ENCODE measurements around the gene CYP2A6.
"Not testable (repeated sequence)": the region's sequence is repeated elsewhere in the genome, so short reads cannot be mapped to it uniquely, and the experiment has no call there.

CYP2A6 gene

DNA sequence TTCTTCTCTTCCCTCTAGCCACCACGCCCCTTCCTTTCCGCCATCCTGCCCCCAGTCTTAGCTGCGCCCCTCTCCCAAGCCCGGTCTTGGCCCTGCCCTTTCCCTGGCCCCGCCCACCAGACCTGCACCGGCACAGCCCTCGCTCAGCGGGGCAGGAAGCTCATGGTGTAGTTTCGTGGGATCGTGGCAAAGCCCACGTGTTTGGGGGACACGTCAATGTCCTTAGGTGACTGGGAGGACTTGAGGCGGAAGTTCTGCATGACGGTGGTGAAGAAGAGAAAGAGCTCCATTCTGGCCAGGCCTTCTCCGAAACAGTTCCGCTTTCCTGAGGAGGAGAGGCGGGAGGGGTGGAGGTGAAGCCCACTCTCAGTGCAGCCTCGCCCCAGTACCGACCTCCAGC is 6.6 kb downstream of the CYP2A6 start:
- DNase-seq: peak; percentile 74

DNA sequence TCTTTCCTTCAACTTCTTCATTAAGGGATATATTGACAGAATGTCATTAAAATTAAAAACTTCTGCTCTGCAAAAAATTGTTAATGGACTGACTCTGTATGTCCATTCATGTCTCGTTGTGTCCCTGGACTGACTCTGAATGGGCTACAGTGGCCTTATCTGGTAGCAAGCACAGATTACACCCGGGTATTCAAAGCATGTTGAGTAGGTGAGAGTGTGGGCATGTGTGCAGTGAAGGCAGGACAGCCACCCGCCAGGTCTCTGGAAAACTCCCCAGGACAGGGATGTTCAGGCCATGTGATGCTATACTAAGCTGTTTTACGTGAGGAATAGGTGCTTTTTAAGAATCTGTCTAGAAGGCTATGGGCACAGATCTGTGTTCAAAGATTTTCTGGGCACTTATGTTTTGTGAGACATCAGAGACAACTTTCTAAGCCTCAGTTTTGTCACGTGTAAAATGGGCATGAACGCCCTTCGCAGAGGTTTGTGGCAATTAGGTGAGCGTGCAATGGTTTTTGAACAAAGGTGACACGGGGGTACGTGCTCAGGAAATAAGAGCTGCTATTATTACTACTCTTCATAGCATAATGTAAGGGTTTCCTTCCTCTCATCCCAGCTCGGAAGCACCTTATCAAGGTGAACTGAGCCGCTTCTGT is 7.1 kb downstream of the CYP2A6 start:
- DNase-seq: not testable (repeated sequence)

DNA sequence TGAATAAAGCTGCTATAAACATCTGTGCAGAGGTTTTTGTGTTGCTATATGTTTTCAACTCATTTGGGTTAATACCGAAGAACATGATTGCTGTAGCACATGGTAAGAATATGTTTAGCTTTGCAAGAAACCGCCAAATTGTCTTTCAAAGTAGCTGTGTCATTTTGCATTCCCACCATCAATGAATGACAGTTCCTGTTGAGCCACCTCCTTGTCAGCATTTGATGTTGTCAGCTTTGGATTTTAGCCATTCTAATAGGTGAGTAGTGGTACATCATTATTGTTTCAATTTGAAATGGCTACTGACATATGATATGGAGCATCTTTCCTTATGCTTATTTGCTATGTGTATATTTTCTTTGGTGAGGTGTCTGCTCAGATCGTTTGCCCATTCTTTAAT is 8.2 kb downstream of the CYP2A6 start:
- not testable (repeated sequence) for DNase-seq

DNA sequence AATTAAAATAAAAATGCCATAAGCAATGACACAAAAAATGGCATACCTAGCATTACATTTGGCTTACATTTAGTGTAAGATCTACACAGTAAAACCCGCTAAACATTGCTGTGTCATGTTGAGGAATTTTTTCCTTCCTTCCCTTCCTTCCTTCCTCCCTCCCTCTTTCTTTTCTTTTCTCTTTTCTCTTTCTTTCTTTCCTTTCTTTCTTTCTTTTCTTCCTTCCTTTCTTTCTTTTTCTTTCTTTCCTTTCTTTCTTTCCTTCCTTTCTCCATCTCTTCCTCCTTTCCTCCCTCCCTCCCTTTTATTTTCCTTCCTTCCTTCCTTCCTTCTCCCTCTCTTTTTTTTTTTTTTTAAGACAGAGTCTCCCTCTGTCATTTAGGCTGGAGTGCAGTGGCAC is 11.8 kb downstream of the CYP2A6 start:
- DNase-seq: not testable (repeated sequence)

DNA sequence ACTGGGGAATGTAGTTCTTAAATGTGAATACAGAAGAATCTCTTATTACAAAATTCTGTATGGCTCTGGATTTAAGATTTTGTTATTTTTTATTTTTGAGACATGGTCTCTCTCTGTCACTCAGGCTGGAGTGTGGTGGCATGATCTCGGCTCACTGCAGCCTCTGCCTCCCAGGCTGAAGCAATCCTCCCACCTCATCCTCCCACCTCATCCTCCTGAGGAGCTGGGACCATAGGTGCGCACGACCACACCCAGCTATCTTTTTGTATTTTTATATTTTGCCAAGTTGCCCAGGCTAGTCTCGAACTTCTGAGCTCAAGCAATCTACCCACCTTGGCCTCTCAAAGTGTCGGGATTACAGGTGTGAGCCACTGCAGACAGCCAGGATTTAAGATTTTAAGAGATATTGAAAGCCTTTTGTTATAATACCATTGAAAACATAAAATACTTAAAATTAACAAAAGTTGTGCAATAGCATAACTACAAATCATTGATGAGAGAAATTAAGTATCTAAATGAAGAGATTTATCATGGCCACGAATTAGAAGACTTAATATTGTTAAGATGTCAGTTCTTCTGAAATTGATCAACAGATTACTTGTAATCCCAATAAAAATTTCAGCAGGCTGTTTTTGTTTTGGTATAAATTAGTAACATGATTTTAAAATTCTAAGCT is 13.4 kb downstream of the CYP2A6 start:
- no peak for DNase-seq

DNA sequence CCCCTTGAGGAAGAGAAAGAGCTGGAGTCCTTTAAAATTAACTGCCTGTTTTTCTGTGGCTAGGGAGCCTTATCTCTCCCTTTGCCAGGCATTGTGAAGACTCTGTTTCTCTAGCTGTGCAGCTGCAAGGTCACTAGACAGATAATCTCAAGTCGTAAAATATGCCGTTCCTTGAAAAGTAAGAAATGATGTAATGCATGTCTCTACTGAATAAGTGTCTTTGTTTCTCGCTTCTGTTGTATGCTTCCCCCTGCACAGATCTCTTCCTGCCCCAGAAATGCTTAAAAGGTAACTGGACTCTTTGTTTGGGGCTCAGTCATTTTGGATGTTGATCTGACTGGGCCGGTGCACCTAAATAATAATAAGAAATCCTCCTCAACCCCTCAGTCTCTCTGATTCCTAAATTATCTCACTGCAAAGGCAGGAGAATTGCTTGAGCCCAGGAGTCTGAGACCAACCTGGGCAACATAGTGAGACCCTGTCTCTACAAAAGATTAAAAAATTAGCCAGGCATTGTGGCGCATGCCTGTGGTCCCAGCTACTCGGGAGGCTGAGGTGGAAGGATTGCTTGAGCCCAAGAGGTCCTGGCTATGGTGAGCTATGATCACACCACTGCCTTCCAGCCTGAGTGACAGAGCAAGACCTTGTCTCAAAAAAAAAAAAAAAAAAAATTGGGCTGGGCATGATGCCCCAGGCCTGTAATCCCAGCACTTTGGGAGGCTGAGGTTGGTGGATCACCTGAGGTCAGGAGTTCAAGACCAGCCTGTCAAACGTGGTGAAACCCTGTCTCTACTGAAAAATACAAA is 16.3 kb downstream of the CYP2A6 start:
- not testable (repeated sequence) for DNase-seq

DNA sequence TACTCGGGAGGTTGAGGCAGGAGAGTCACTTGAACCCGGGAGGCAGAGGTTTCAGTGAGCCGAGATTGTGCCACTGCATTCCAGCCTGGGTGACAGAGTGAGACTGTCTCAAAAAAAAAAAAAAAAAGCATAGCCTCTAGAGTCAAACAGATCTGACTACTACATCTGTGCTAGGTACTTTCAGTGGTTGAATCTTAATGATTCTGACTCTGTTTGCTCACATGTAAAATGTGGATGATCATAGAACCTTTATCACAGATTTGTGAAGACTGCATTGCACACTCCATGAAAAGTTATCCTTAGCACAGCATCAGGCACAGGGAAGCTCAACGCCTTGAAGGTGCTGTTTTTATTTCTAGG is 17.8 kb downstream of the CYP2A6 start:
- DNase-seq: not testable (repeated sequence)

DNA sequence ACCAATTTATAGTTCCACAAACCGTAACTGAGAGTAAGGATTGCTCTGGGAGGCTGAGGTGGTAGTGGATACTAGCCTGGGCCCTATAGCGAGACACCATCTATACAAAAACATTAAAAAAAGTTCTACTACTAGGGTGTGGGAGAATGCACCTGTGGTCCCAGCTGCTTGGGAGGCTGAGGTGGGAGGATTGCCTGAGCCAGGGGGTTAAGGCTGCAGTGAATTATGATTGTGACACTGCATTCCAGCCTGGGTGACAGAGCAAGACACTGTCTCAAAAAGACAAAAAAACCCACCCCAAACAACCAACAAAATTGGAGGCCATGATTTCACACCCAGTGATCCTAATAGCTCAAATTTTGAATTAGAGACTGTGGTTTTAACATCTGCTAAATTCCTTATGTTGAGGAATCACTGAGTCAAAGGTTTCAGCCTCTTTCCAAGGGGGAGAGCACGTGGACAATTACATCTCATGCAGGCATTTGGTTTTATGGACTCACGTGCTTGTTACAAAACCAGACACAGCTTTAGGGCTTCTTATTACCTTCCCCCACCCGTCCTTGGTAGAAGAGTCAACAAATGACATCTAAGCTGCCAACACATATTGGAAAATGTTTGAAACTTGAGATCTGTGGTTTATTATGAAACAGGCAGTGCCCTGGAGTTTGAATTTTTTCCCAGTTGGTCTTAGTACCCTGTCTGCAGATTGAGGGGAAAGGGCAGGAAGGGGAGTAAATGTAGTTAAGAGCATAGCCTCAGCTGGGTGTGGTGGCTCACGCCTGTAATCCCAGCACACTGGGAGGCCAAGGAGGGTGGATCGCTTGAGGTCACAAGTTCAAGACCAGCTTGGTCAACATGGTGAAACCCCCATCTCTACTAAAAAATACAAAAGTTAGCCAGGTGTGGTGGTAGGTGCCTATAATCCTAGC is 18.5 kb downstream of the CYP2A6 start:
- DNase-seq: no peak

DNA sequence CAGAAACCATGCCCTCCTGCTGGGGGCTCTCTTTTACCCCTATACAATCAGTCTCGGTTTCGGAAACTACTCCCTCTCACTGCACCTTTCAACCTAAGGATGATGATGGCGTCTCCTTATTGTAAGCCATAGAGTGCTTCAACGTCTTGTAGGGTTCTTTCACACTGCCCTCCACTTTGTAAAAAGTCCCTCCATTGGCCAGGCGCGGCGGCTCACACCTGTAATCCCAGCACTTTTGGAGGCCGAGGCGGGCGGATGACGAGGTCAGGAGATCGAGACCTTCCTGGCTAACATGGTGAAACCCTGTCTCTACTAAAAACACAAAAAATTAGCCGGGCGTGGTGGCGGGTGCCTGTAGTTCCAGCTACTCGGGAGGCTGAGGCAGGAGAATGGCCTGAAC is 19.5 kb downstream of the CYP2A6 start:
- not testable (repeated sequence) for DNase-seq

DNA sequence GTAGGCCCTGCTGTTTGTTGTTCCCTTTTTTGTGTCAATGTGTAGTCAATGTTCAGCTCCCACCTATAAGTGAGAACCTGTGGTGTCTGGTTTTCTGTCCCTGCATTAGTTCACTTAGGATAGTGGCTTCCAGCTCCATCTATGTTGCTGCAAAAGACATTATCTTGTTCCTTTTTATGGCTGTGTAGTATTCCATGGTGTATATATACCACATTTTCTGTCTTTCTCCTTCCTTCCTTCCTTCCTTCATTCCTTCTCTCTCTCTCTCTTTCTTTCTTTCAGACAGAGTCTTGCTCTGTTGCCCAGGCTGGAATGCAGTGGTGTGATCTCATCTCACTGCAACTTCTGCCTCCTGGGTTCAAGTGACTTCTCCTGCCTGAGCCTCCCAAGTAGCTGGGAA is 21.0 kb downstream of the CYP2A6 start:
- no peak for DNase-seq

DNA sequence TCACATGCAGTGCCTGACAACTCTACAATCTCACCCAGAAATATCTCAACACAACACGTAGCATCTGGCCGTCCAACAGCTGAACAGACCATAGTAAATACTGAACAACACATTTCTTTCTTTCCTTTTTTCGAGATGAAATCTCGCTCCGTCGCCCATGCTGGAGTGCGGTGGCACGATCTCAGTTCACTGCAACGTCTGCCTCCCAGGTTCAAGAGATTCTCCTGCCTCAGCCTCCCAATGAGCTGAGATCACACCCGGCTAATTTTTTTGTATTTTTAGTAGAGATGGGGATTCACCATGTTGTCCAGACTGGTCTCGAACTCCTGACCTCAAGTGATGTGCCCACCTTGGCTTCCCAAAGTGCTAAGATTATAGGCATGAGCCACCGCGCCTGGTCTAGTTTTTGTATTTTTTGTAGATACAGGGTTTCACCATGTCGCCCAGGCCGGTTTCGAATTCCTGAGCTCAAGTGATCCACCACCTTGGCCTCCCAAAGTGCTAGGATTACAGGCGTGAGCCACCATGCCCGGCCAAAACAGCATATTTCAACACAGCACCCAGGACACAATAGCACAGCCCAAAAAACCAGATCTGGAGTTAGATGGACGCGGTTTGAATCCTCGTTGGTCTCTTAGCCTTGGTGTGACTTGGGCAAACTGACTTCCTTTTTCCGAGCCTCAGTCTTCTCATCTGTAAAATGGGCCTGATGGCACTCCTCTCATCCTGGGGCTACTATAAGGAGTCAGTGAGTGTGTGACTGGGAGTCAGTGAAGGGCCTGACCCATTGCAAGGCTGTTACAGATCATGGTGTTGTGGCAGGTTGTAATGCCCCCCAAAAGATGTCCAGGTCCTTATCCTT is 22.6 kb downstream of the CYP2A6 start:
- no peak for DNase-seq

DNA sequence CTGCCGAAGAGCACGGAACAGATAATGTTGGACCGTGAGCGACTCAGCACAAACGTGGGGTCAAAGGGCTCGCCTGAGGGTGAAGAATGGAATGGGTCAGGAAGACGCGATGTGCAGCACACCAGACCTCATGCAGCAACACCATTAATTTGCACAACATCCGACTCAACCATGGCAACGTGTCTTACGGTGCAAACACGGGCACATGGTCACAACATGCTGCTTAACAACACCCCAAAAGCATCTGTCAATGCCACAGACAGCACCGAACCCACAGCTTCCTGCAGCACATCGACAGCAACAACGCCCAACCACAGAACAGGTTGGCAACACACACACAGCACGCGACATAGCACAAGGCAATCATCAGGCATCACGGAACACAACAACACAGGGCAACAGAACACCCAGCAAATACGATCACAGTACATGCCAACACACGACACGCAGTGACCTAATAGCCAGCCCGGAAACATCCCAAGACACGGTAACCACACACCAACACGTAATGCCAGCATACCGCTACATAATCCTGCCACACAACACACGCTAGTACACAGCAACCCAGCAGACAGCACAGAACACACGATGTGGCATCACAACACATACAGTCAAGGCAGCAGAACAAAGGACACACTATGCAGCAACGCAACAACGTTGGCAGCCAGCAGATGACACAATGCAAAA is 23.4 kb downstream of the CYP2A6 start:
- DNase-seq: not testable (repeated sequence)

DNA sequence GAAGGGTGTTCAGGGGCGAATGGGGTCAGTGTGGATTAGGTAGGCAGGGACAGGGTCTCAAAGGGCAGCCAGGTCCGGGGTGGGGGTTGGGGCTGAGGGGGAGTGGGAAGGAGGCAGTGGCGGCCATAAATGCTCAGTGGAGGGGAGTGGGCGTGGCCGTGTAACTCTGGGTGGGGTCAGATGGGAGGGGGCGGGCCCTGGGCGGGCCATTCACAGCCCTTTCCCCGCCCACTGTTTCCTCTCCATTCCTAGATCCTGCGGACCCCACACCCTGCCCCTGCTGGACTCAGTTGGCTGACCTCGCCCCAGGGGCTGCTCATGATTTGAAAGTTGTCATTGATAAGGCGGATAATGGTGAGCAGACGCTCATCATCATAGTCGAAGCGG is 23.9 kb downstream of the CYP2A6 start:
- DNase-seq: not testable (repeated sequence)

DNA sequence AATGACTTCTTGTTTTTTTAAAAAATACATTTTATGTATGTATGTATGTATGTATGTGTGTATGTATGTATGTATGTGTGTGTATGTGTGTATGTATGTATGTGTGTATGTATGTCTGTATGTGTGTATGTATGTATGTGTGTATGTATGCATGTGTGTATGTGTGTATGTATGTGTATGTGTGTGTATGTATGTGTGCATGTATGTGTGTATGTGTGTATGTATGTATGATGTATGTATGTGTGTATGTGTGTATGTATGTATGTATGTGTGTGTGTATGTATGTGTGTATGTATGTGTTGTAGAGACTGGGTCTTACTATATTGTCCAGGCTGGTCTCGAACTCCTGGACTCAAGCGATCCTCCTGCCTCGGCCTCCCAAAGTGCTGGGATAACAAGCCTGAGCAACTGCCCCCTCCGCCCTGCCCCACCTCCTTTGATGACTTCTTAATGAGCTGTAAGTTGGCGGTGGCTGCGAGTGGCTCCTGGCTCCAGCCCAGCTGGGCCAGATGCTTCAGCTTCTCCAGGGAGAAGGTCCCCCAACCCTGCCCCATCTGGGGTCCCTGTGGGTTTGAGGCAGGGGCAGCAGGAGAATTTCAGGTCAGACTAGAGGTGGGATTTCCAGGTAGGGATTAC is 24.7 kb downstream of the CYP2A6 start:
- DNase-seq: not testable (repeated sequence)

DNA sequence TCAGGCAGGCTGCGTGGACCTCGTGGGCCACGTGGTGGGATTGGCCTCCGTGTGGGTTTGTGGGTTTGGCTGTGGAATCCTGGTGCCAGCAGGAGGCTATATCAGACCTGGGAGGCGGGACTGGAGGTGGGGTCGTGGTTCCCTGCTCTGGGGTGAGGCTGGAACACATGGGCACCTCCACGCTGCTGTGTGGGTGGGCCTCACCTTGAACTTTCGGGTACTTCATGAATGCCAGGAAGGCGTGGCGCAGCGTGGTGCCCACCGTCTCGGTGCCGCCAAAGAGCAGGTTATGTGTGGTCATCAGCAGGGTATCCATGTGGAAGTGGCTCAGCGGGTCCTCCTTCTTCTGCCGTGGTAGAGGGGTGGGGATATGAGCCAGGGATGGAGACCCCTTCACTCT is 25.3 kb downstream of the CYP2A6 start:
- not testable (repeated sequence) for DNase-seq

DNA sequence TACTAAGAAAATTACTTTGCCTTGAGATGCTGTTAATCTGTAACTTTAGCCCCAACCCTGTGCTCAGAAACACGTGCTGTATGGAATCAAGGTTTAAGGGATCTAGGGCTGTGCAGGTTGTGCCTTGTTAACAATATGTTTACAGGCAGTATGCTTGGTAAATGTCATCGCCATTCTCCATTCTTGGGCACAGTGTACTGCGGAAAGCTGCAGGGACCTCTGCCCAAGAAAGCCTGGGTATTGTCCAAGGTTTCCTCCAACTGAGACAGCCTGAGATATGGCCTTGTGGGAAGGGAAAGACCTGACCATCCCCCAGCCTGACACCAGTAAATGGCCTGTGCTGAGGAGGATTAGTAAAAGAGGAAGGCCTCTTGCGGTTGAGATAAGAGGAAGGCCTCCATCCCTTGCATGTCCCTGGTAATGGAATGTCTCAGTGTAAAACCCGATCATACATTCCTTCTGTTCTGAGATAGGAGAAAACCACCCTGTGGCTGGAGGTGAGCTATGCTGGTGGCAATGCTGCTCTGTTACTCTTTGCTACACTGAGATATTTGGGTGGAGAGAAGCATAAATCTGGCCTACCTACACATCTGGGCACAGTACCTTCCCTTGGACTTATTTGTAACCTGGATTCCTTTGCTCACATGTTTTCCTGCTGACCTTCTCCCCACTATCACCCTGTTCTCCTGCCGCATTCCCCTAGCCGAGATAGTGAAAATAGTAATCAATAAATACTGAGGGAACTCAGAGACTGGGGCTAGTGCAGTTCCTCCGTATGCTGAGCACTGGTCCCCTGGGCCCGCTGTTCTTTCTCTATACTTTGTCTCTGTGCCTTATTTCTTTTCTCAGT is 27.3 kb downstream of the CYP2A6 start:
- DNase-seq: not testable (repeated sequence)

DNA sequence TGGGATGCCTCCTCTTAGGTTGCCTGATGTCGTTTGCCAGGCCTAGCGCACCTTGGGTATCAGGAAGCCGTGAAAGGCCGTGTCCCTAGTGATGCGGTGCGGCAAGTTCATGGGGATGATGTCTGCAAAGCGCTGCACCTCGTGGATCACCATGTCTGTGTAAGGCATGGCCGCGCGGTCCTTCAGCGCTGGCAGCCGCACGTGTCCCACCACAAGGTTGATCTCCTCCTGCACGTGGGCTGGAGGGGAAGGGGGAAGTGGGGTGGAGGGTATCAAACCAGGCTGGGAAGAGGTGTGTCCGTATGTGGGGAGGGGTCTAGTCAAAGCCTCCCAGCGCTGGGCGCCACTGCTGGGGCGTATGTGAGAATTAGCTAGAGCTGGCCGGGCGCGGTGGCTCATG is 28.1 kb downstream of the CYP2A6 start:
- no peak for DNase-seq

DNA sequence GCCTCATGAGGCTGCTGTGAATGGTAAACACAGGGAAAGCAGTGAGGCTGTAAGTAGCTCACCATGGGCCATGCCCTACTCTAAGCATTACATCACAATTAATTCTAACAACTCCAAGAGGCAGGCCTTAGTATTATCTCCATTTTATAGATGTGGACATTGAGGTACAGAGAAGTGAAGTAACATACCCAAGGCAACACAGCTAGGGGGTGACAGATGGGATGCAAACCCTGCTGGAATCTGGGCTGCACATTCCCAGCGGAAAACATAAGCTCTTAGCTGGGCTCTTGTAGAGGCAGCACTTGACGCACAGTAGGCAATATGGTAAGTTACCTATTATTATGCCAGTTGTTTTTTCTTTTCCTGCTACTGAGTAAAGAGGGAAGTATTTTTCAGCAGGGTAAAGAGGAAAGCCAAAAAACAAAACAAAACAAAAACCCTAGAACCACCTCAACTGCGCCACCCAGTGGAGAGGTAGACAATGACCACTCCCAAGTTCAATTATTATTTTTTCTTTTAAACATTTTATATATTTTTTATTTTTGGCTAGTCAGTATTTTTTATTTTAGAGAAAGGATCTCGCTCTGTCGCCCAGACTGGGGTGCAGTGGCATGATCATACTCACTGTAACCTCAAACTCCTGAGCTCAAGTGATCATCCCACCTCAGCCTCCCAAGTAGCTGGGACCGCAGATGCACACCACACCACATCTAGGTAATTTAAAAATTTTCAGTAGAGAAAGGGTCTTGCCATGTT is 30.6 kb downstream of the CYP2A6 start:
- not testable (repeated sequence) for DNase-seq

All from stimulated activated CD4-positive, alpha-beta T cell treated with anti-CD3 and anti-CD28 coated beads, Interleukin-1b, Interleukin-23, amount 100 ng/mL, for 48 hours (primary cell).